Thyroid gland (tissue), 4 donors: ENCODE measurements around the gene TGFB1.

ENCODE experiments used
- CTCF ChIP-seq, 6 experiments: fragments of 200-600 bp in 3 of 6; fragments of 450-650 bp in 3 of 6; sonication (generic) in 3 of 6; IDR thresholded peaks; one replicate each; pipeline ENCODE4 v1.5.1; 2016 to 2019; ENCODE audit warnings: antibody characterized with exemption in 6 of 6, mild to moderate bottlenecking in 2 of 6, inconsistent platforms in 1 of 6, moderate library complexity in 1 of 6
- POLR2A ChIP-seq, 2 donors: fragments of 450-650 bp; IDR thresholded peaks; one replicate each; pipeline ENCODE4 v1.6.1; 2017; ENCODE audit warnings: antibody characterized with exemption in 2 of 2, mild to moderate bottlenecking in 2 of 2, moderate library complexity in 1 of 2

GRCh38 chr19:41323430-41324125, 30.1 kb downstream of the TGFB1 start:
- TF ChIP-seq CTCF (IDR thresholded peaks at IDR 0.05) (no peak), POLR2A (IDR thresholded peaks at IDR 0.05) (no peak)
